Left ventricle myocardium inferior (tissue), 1 donor: ENCODE measurements around the gene FGFR2. TPM values are rescaled to one million over a fixed set of nuclear protein-coding genes. Genes with fewer than 3 reads are reported as not detected.

ENCODE experiments used
- DNase-seq: peaks from one replicate; pipeline ENCODE4 v3.0.0-alpha.2; 2020
- H3K27ac ChIP-seq: fragments of 200-600 bp; replicated peaks from 2 replicates; pipeline ENCODE4 v1.8.0; 2021
- H3K27me3 ChIP-seq: fragments of 200-600 bp; 2 replicates; pipeline ENCODE4 v1.8.0; 2021; ENCODE audit warnings: low read depth
- H3K36me3 ChIP-seq: fragments of 200-600 bp; 2 replicates; pipeline ENCODE4 v1.8.0; 2021
- H3K4me1 ChIP-seq: fragments of 200-600 bp; 2 replicates; pipeline ENCODE4 v1.8.0; 2021
- H3K4me3 ChIP-seq: fragments of 200-600 bp; 2 replicates; pipeline ENCODE4 v1.8.0; 2021; ENCODE audit warnings: mild to moderate bottlenecking, moderate library complexity
- H3K9me3 ChIP-seq: fragments of 200-600 bp; replicated peaks from 2 replicates; pipeline ENCODE4 v1.8.0; 2021
- intact Hi-C: fragments of 100-400 bp; cut with micrococcal nuclease; formaldehyde crosslinking; loops from one replicate; pipeline ENCODE4 v1.11.0; 2022
- total RNA-seq: library from RNA; stranded (reverse); fragmentation: NEBNext Ultra II Directional; extraction: Animal tissue kit (Norgen Biotek cat#: 25700); gene quantifications from one replicate; pipeline ENCODE4 v1.2.1, GENCODE V29; 2021
- TF ChIP-seq, protein P1 (sequence below): fragments of 200-600 bp; IDR thresholded peaks from 2 replicates; pipeline ENCODE4 v1.8.0; 2021; ENCODE audit warnings: antibody characterized with exemption, mild to moderate bottlenecking, borderline replicate concordance
- donor health status: DM: no; HTN: yes; CAD: no; lungs with severe emphysema.

Gene FGFR2
- total RNA-seq, 1 donor from 2014 or later: 0.36 TPM

DNA sequence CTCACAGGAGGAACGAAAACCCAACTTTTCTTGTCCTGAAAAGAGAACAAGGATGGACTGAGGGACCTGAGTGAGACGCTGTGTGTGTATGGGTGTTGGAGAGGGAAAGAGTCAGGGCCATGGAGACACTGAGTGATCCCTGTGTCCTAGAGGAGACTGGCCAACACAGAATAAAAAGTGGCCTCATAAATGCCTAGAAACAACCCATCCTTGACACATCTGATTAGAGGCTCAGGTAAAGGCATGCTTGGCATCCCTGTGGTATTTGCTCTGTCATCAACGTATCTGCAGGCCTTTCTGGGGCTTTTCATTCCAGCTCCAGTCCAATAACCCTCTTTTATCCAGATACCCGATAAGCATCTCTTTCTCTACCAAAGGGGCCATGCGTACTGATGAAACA, 86.3 kb downstream of the FGFR2 start:
- TF ChIP-seq, protein P1, sequence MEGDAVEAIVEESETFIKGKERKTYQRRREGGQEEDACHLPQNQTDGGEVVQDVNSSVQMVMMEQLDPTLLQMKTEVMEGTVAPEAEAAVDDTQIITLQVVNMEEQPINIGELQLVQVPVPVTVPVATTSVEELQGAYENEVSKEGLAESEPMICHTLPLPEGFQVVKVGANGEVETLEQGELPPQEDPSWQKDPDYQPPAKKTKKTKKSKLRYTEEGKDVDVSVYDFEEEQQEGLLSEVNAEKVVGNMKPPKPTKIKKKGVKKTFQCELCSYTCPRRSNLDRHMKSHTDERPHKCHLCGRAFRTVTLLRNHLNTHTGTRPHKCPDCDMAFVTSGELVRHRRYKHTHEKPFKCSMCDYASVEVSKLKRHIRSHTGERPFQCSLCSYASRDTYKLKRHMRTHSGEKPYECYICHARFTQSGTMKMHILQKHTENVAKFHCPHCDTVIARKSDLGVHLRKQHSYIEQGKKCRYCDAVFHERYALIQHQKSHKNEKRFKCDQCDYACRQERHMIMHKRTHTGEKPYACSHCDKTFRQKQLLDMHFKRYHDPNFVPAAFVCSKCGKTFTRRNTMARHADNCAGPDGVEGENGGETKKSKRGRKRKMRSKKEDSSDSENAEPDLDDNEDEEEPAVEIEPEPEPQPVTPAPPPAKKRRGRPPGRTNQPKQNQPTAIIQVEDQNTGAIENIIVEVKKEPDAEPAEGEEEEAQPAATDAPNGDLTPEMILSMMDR: no peak
- no peak for DNase-seq
- Histone ChIP-seq H3K36me3 (no peaks in the 10 kb centered on the region), H3K9me3 (no peaks in the 10 kb centered on the region), H3K27me3 (peaks cover 34% of the 10 kb centered on the region), H3K27ac (no peak overlapping the region), H3K4me3 (no peak overlapping the region), H3K4me1 (no peaks in the 10 kb centered on the region)
- intact Hi-C loops: no loop called here

DNA sequence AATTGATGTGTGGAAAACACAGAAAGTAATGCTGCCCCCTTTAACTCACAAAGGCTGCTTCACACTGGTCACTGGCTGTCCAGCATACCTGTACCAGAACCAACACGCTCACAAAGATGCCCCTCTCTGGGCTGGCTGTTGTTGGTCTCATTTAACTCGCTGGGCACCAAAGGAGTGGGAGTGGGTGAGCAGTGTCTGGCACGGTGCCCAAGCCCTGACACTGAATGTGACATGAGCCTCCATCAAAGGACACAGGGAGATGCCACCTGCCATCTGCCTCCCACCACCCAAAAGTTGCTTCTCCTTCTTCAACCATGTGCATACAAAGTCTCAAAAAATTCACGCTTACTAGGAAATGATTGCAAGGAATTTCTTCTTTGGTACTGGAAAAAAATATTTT, 86.8 kb downstream of the FGFR2 start:
- TF ChIP-seq, protein P1: no peak
- peaks cover 34% of the 10 kb centered on the region for H3K27me3 ChIP-seq
- intact Hi-C loops: no loop called here

DNA sequence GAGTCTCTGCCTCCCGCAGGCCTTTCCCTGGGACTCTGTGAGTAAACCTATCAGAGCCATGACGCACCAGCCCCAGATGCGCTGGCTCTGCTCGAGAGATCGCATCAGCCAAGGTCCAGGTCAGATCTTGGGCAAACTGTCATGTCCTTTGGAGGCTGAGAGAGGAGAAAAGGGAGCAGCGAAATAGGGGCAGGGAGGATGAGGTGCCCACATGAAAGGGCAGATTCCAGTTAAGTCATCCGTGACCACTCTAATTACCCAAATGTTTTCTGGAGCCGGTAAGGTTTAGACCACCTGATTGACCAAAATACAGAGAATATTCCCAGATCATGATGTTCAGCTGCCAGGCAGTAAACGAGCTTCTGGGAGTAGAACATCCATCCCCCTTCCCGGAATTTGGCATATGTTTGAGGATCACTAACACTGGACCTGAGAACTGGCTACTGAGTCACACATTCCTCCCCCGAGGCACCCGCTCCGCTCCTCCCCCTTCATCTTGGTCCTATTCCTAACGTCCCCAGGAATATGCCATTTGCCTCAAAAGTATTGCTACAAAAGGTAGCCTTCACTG, 88.0 kb downstream of the FGFR2 start:
- Histone ChIP-seq H3K4me3 (no peak overlapping the region), H3K27ac (no peak overlapping the region)
- intact Hi-C loops: no loop called here

More for the DNA sequence above, 86.8 kb downstream of the FGFR2 start:
- H3K9me3 ChIP-seq: no peaks in the 10 kb centered on the region
- H3K36me3 ChIP-seq: no peaks in the 10 kb centered on the region
- no peaks in the 10 kb centered on the region for H3K4me1 ChIP-seq
- no peak for DNase-seq
- no peak overlapping the region for H3K27ac ChIP-seq
- no peak overlapping the region for H3K4me3 ChIP-seq

DNA sequence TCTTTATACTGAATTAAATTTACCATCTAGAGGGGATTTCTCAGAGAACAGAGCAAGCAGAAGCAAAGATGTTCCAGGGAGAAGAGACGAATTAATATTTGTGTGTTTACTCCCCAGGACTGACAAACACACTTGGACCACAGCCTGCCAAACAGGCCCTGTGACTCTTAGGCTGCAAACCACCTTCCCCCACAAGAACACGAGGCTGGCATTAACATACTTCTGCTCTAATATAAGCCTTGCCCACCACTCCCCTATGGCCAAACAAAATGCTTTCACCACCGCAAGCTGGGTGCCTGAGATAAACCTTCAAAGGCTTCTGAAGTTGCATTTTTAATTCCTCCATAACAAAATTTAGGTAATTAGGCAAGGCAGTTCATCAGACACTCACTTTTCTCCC, 88.4 kb downstream of the FGFR2 start:
- no peak overlapping the region for H3K27ac ChIP-seq
- peaks cover 34% of the 10 kb centered on the region for H3K27me3 ChIP-seq
- H3K9me3 ChIP-seq: no peaks in the 10 kb centered on the region
- no peaks in the 10 kb centered on the region for H3K36me3 ChIP-seq
- DNase-seq: no peak
- no peaks in the 10 kb centered on the region for H3K4me1 ChIP-seq
- intact Hi-C loops: no loop called here
- no peak overlapping the region for H3K4me3 ChIP-seq
- TF ChIP-seq, protein P1: no peak

More for the DNA sequence above, 88.0 kb downstream of the FGFR2 start:
- Histone ChIP-seq H3K4me1 (no peaks in the 10 kb centered on the region), H3K27me3 (peaks cover 36% of the 10 kb centered on the region), H3K9me3 (no peaks in the 10 kb centered on the region), H3K36me3 (no peaks in the 10 kb centered on the region)
- TF ChIP-seq, protein P1: no peak
- DNase-seq: no peak

DNA sequence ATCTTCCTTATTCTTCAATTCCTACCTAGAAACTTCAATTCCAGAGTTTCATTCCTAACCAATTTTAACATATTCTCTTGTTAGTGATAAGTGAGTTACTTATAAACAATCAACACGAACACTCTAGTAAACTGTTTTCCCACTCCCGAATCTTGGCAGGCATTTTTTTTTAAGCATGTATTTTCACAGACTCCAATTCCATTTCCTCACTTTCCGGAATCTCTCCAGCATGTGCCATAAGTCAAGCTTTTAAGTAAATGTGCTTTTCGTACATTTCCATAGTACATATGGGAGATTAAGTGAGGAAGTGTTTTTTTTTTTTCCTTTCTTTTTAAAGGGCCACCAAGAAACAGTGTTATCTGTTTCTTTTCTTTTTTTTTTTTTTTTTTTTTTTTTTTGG, 89.1 kb downstream of the FGFR2 start:
- TF ChIP-seq, protein P1: no peak
- no peak overlapping the region for H3K4me3 ChIP-seq
- no peak overlapping the region for H3K27ac ChIP-seq
- H3K9me3 ChIP-seq: no peaks in the 10 kb centered on the region
- no peak for DNase-seq
- H3K36me3 ChIP-seq: no peaks in the 10 kb centered on the region
- no peaks in the 10 kb centered on the region for H3K4me1 ChIP-seq
- H3K27me3 ChIP-seq: peaks cover 34% of the 10 kb centered on the region
- intact Hi-C loops: no loop called here
